GM19452 (cell line): ENCODE measurements around the gene C5orf24.
"Not testable (repeated sequence)": the region's sequence is repeated elsewhere in the genome, so short reads cannot be mapped to it uniquely, and the experiment has no call there.

Experiments used
- ATAC-seq: cut with Tn5 transposase; IDR thresholded peaks from one replicate; pipeline ENCODE4 v1.9.1; 2021; ENCODE audit not compliant: unreplicated experiment

The C5orf24 gene

DNA sequence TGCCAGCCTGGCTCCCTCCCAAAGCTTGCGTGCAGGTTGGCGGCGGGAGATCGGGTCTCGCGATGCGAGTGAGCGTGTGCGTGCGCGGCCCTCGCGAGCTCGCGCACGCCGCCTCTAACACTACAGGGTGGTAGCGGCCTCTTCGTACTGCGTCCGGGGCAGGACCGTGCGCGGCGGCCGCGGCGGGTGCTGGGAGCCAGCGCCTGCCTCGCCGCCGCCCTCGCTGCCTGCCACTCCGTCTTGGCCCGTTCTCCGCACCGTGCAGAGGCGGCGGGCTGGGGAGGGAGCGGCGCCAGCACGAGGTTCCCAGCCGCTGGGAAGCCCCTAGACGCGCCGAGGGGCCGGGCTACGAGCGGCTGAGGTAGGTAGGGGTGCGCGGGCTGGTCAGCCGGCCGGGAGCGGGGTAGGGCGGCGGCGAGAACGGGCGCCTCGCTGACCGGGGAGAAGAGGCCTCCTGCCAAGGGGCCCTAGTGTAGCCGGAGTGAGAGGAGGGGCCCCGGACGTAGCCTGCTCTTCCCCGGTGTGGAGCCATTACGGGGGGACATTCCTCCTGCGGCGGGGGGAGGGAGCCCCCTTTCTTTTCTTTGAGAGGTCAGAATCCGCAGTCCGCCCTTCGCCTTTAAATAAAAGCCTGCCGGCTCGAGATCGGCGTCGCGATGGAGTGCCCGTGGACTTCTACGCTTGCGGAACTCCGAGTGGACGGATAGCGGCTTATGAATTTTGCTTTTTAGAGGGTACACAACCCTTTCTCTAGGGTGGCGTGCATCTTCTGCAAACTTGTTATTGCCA, at the start of gene C5orf24:
Gene C5orf24 (plus strand): TSS at position 117 of the 789 bp plus-strand sequence. CDS start 8,933 bp downstream, outside the sequence.
- ATAC-seq = peak; percentile 98

DNA sequence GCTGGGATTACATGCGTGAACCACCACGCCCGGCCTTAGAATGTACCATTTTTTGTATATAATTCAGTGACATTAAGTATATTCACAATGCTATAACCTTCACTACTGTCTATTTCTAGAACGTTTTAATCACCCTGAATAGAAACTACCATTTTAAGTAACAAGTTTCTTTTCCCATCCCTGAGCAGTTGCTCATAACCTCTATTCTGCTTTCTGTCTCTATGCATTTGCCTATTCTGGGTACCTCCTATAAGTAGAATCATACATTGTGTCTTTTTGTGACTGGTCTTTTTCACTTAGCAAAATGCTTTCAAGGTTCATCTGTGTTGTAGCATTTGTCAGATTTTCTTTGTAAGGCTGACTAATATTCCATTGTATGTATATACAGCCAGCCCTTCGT, 47.3 kb upstream of the C5orf24 start:
- no peak for ATAC-seq

DNA sequence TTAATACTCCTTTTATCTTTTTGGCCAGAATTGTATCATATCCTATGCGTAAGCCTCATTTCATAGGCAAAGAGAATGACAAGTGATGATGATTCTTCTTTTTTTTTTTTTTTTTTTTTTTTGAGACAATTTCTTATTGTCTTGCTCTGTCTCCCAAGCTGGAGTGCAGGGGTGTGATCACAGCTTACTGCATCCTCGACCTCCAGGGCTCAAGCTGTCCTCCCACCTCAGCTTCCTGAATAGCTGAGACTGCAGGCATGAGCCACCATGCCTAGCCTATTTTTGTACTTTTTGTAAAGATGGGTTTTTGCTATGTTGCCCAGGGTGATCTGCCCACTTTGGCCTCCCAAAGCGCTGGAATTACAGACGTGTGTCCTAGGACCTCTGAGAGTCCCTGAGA, 41.9 kb upstream of the C5orf24 start:
- no peak for ATAC-seq

DNA sequence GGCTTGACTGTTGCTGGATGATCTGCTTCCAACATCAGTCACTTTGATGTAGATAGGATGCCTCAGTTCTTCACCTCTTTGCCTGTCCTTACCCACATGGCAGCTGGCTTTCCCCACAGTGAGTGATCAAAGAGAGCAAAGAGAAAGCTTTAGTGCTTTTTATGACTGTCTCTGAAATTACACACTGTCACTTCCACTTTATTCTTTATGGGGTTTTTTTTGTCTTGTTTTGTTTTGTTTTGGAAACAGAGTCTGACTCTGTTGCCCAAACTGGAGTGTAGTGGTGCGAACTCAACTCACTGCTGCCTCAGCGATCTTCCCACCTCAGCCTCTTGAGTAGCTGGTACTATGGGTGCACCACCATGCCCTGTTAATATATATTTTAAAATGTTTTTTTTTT, 32.4 kb upstream of the C5orf24 start:
- no peak for ATAC-seq

DNA sequence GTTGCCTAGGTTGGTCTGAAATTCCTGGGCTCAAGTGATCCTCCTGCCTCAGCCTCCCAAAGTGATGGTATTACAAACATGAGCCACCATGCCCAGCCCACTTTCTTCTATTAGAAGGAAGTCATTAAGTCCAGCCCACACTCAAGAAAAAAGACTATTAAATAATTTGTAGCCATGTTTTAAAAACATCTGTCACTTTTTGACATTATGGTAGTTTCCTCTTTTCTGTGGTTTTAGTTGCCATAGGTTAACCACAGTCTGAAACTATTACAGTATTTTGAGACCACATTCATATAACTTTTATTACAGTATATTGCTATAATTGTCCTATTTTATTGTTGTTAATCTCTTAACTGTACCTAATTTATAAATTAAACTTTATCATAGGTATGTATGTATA, 31.9 kb upstream of the C5orf24 start:
- ATAC-seq = no peak

DNA sequence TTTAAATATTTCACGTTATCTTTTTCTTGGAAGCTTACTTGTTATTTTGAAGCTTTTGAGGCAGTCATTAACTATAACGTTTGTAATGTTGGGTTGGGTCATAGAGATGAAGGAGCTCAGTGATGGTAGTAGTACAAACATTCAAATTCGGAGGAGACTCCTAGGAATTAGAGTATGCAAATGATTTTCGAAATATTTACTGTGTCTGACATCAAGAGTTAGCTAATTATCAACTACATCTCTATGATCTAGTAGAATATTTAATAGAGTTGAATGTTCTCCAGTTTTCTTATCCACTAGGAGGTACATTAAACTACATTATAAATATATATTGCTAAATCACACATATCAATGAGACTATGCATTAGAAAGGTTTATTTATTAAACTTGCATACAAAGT, 28.8 kb upstream of the C5orf24 start:
- ATAC-seq = no peak

DNA sequence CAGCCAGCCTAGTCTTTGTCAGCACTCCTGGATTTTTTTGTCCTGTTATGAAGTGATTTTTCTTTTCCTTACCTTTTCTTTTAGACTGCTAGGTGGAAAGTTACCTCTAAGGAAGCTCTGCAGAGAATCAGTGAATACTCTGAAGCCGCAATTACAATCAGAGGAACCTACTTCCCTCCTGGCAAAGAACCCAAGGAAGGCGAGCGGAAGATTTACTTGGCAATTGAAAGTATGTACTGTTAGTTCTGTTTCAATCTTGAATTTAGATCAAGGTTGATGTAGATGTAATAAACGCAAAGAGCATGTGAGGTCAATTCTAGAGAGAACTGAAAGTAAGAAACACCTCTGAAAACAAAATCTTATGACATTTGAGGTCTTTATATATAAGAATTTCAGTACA, 27.0 kb upstream of the C5orf24 start:
- no peak for ATAC-seq

DNA sequence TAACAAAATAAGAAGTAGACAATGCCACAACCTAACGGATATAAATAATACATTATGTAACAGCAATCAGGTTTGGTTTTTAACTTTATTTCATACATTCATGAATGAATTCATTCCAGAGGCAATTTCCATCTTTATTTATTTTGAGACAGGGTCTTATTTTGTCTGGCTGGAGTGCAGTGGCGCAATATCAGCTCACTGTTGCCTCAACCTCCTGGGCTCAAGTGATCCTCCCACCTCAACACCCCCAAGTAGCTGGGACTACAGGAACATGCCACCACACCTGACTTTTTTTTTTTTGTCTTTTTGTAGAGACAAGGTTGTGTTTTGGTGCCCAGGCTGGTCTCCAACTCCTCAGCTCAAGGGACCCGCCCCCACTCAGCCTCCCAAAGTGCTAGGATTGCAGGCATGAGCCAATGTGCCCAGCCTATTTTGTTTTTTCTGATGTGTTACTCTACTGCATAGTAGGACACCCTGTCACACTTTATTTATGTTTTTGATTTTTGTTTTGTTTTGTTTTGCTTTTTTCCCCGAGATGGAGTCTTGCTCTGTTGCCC, 26.3 kb upstream of the C5orf24 start:
- no peak for ATAC-seq

DNA sequence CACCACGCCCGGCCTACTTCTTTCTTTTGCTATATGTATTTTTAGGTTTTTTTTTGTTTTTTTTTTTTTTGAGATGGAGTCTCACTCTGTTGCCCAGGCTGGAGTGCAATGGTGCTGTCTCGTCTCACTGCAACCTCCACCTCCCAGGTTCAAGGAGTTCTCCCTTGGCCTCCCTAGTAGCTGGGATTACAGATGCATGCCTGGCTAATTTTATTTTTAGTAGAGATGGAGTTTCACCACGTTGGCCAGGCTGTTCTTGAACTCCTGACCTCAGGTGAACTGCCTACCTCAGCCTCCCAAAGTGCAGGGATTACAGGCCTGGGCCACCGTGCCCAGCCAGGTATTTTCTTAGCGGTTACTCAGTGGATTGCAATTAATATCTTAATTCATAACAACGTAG, 23.9 kb upstream of the C5orf24 start:
- ATAC-seq = no peak

DNA sequence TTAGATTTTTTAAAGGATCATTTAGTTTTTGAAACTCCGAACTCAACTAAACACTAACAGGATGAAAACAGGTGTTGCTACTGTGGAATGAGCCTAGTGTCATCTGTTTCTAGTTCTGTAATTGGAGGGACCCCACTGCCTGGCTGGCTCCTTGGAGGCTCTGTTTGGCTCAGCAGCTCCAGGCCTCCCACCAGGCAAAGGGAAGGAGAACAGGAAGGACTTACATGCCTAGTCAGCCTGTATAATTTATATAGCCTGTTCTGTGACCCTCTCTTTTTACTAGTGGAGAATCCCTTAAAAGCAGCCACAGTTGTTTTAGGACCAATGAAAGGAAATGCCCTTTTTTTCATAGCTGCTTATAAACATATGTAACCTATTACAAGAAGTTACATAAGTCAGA, 21.1 kb upstream of the C5orf24 start:
- no peak for ATAC-seq

DNA sequence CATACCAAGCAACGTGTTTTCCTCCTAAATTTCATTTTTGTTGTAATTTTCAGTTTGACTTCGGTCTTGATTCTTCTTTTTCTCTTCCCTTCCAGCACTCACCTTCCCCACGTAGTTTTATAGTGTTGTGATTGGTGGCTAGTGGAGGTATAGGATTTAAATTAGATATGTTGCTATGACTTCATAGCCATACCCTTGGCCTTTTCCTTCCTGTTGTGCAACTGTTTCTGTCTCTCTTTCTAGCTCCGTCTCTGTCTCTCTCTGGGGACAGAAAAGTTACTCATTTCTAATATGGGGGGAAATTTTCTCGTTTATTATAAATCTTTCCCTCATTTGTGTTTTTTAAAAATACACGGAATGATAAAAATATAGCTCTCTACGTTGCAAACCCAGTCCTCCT, 20.6 kb upstream of the C5orf24 start:
- no peak for ATAC-seq

DNA sequence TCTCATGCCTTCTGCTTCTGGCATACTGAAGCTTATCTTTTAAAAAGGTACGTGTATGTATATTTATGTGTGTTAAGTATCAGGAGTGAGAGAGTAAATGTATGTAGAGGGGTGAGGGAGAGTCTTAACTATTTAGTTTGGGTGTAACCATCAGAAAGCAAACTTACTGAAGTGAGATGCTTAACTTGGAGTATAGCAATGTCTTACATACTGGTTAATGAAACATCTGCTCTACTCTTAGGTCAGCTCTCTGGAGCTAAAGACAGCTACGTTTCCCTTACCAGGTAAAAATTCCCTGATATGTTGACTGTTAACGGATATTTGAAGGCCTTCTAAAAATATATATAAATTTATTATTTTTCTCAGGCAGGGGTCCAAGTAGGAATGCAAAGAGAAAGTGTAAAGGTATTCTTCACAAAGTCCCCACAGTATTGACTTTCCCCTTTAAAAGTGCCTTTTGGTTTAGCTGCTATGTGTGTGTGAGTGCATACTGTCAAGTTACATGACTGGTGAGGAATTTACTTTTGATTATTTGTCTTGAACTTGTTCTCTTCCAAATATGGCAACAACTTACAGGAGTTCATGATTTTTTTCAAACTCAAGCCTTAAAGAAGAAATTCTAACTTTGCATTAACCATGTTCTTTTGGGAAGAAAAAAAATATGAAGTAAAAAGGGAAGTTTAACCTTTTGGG, 12.3 kb upstream of the C5orf24 start:
- no peak for ATAC-seq

DNA sequence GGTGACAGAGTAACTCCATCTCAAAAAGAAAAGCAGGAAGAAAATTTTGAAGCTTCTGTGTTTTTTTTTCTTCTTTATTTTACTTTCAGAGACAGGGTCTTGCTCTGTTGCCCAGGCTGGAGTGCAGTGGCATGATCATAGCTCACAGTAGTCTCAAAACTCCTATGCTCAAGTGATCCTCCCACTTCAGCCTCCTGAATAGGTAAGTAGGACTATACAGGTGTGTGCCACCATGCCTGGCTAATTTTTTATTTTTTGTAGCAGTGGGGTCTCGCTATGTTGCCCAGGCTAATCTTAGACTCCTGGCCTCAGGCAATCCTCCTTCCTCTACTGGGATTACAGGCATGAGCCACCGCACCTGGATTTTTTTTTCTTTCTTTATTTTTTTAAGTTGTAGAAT, 10.1 kb upstream of the C5orf24 start:
- no peak for ATAC-seq

DNA sequence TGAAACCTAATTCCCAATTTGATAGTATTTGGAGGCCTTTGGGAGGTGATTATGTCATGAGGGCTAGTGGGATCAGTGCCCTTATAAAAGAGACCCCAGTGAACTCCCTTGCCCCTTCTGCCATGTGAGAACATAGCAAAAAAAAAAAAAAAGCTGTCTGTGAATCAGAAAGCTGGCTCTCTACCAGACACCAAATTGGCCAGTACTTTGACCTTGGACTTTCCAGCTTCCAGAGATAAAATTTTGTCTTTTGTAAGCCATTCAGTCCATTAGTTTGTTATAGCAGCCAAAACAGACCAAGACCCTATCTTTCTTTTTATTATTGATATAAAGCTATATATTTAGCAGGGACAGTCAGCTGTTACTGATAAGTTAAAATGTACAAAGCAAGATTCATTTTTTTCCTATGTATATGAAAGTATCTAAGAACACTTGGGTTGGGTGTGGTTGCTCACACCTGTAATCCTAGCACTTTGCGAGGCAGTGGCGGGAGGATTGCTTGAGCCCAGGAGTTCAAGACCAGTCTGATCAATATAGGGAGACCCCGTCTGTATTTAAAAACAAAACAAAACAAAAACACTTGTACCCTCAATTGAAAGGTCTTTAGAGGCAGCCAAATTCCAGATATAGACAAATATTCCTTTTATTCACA, 8.1 kb upstream of the C5orf24 start:
- no peak for ATAC-seq

DNA sequence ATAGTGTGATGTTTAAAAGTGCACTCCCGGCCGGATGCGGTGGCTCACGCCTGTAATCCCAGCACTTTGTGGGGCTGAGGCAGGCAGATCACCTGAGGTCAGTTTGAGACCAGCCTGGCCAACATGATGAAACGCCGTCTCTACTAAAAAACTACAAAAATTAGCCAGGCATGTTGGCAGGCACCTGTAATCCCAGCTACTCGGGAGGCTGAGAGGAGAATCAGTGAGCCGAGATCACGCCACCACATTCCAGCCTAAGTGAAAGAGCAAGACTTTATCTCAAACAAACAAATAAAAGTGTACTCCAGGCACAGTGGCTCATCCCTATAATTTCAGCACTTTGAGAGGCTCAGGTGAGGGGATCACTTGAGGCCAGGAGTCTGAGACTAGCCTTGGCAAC, 7.4 kb upstream of the C5orf24 start:
- ATAC-seq = not testable (repeated sequence)

DNA sequence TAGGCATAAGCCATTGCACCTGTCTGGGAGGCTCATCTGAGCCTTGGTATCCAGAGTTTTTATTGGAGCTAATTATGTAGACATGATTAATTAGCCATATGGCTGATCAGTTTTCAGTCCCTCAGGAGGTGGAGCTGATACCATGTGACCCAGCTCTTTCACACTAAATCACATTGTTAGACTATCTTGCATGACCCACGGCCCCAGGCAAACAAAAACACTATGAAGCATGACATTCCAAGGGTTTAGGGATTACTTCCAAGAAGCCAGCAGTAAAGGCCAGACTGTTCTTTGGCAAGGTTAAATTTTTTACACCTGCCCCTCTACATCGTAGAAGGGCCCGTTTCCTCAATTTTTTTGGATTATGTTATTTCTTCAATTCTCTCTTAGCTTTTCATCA, 5.0 kb upstream of the C5orf24 start:
- no peak for ATAC-seq

DNA sequence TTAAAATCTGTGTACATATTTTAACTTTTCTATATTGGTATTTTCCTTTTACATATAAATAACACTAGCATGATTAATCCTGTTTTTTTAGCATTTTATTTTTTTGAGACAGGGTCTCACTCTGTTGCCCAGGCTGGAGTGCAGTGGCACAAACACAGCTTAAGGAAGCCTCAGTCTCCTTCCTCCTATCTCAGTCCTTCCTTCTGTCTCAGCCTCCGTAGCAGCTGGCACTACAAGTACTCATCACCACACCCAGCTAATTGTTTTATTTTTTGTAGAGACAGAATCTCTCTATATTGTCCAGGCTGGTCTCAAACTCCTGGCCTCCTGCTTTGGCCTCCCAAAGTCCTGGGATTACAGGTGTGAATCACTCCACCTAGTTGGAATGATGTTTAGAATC, 1.5 kb upstream of the C5orf24 start:
- ATAC-seq = no peak

DNA sequence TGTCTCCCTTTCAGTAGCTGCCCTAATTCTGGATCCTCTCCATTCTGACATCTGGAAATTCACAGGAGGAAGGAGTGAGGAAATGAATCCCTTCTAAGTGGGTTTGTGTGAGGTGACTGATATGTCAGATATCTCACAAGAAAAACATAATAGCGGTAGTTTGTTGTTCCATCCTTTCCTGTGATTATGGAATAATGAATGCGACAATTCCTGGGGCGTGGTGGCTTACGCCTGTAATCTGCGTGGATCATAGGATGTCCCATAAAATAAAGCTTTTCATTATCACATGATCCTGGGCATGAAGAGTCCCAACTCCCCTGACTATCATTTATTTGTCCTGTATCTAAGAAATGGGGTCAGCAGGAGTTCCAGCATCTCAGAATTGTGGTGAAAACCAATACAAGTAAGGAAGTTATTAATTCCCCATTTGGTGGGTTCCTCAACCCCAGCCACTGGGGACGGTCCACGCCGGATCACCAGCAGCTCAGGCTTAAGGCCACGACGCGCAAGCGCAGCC, 375 bp upstream of the C5orf24 start:
- no peak for ATAC-seq

DNA sequence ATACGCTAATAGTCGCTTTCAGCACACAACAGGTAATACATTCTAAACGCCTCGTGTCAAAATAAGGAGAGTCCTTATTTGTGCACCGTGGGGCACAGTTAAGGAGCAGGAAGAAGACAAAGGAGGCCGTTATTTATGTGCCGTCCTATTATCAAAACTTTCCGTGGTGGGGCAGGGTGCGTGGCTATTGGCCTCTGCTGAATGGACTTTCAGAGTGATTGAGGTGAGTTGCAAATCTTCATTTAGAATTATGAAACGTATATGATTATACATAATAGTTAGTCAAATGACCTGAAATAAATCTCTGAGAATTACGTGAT, 833 bp downstream of the C5orf24 start:
- ATAC-seq = no peak

DNA sequence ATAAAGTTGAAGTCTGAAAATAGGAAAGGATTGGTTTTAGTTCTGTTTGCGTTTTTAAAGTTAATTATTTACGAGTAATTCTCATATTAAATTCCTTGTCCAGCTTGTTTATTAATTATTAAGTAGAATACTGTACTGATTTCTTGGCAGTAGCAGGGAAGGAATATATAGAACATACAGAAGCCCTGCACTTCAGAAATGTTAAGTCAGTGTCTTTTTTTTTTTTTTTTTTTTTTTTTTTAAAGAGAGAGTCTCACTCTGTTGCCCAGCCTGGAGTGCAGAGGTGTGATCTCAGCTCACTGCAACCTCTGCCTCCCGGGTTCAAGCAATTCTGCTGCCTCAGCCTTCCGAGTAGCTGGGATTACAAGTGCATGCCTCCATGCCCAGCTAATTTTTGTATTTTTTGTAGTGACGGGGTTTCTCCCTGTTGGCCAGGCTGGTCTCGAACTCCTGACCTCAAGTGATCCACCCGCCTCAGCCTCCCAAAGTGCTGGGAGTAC, 3.7 kb downstream of the C5orf24 start:
- not testable (repeated sequence) for ATAC-seq

DNA sequence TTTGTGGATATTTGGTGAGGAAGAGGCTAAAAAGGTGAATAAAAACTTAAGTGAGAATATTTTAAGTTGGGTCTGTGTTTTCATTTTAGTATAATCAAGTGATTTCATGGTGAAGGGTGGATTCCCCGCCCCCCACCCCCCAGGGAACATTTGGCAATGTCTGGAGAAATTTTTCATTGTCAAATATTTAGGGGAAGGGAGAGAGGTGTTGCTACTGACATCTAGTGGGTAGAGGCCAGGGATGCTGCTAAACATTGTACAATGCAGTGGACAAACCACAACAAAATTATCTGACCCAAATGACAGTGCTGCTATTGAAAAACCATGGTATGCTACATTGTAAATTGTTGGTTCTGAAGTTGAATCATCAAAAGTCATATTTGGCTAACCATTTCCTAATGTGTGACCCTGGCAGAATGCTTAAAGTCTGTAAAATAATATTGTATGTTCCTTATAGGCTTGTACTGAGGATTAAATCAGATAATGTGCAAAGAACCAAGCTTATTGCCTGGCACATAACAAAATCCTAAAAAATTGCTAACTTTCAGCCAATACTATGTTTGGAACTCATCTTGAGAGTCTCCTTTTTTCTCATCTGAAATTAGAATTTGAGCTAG, 5.6 kb downstream of the C5orf24 start:
- ATAC-seq = no peak
